Measurements from ENCODE around the gene ADGRD2. TPM values are rescaled to one million over a fixed set of nuclear protein-coding genes. Genes with fewer than 3 reads are reported as not detected.

The ADGRD2 gene
- total RNA-seq, 1 donor from 2014 or later: not detected

- peaks cover 8% of the 10 kb centered on the region for H3K27me3 Mint-ChIP-seq (ENCODE audit: unreplicated experiment)
- no peaks in the 10 kb centered on the region for H3K4me1 Mint-ChIP-seq (ENCODE audit: low read depth, unreplicated experiment)
- no peak for DNase-seq
- no peaks in the 10 kb centered on the region for H3K36me3 Mint-ChIP-seq (ENCODE audit: unreplicated experiment)
- no peak overlapping the region for H3K4me3 Mint-ChIP-seq (ENCODE audit: unreplicated experiment)
- peaks cover 2% of the 10 kb centered on the region for H3K9me3 Mint-ChIP-seq (ENCODE audit: unreplicated experiment)
- TF ChIP-seq CTCF (IDR thresholded peaks at IDR 0.05; ENCODE audit: partially characterized antibody, unreplicated experiment): no peak
- no peak overlapping the region for H3K27ac Mint-ChIP-seq (ENCODE audit: unreplicated experiment)
Observed at GRCh38 chr9:124469011-124469832, 19.0 kb downstream of the ADGRD2 start.

GRCh38 chr9:124470306-124470705 is 20.1 kb downstream of the ADGRD2 start:
- Mint-ChIP-seq H3K27me3 (ENCODE audit: unreplicated experiment) (peaks cover 8% of the 10 kb centered on the region), H3K27ac (ENCODE audit: unreplicated experiment) (no peak overlapping the region)

GRCh38 chr9:124470726-124471125 is 20.5 kb downstream of the ADGRD2 start:
- no peak for DNase-seq
- no peaks in the 10 kb centered on the region for H3K4me1 Mint-ChIP-seq (ENCODE audit: low read depth, unreplicated experiment)
- H3K27ac Mint-ChIP-seq (ENCODE audit: unreplicated experiment): no peak overlapping the region
- peaks cover 7% of the 10 kb centered on the region for H3K27me3 Mint-ChIP-seq (ENCODE audit: unreplicated experiment)
- H3K36me3 Mint-ChIP-seq (ENCODE audit: unreplicated experiment): no peaks in the 10 kb centered on the region
- TF ChIP-seq CTCF (IDR thresholded peaks at IDR 0.05; ENCODE audit: partially characterized antibody, unreplicated experiment): no peak
- peaks cover 2% of the 10 kb centered on the region for H3K9me3 Mint-ChIP-seq (ENCODE audit: unreplicated experiment)
- no peak overlapping the region for H3K4me3 Mint-ChIP-seq (ENCODE audit: unreplicated experiment)

More at GRCh38 chr9:124470306-124470705, 20.1 kb downstream of the ADGRD2 start:
- no peak for DNase-seq
- H3K9me3 Mint-ChIP-seq (ENCODE audit: unreplicated experiment): peaks cover 2% of the 10 kb centered on the region
- TF ChIP-seq CTCF (IDR thresholded peaks at IDR 0.05; ENCODE audit: partially characterized antibody, unreplicated experiment): no peak
- H3K4me1 Mint-ChIP-seq (ENCODE audit: low read depth, unreplicated experiment): no peaks in the 10 kb centered on the region
- H3K4me3 Mint-ChIP-seq (ENCODE audit: unreplicated experiment): no peak overlapping the region
- H3K36me3 Mint-ChIP-seq (ENCODE audit: unreplicated experiment): no peaks in the 10 kb centered on the region

- H3K4me3 Mint-ChIP-seq (ENCODE audit: unreplicated experiment): no peak overlapping the region
- peaks cover 2% of the 10 kb centered on the region for H3K9me3 Mint-ChIP-seq (ENCODE audit: unreplicated experiment)
- DNase-seq: no peak
- H3K27ac Mint-ChIP-seq (ENCODE audit: unreplicated experiment): no peak overlapping the region
- no peaks in the 10 kb centered on the region for H3K4me1 Mint-ChIP-seq (ENCODE audit: low read depth, unreplicated experiment)
- no peaks in the 10 kb centered on the region for H3K36me3 Mint-ChIP-seq (ENCODE audit: unreplicated experiment)
- H3K27me3 Mint-ChIP-seq (ENCODE audit: unreplicated experiment): peaks cover 6% of the 10 kb centered on the region
- no peak for TF ChIP-seq CTCF (IDR thresholded peaks at IDR 0.05; ENCODE audit: partially characterized antibody, unreplicated experiment)
Observed at GRCh38 chr9:124471761-124472160, 21.5 kb downstream of the ADGRD2 start.

GRCh38 chr9:124472770-124473169 is 22.5 kb downstream of the ADGRD2 start:
- TF ChIP-seq CTCF (IDR thresholded peaks at IDR 0.05; ENCODE audit: partially characterized antibody, unreplicated experiment): no peak
- H3K9me3 Mint-ChIP-seq (ENCODE audit: unreplicated experiment): peaks cover 2% of the 10 kb centered on the region
- H3K4me1 Mint-ChIP-seq (ENCODE audit: low read depth, unreplicated experiment): no peaks in the 10 kb centered on the region
- peaks cover 5% of the 10 kb centered on the region for H3K27me3 Mint-ChIP-seq (ENCODE audit: unreplicated experiment)
- no peaks in the 10 kb centered on the region for H3K36me3 Mint-ChIP-seq (ENCODE audit: unreplicated experiment)
- no peak for DNase-seq
- no peak overlapping the region for H3K27ac Mint-ChIP-seq (ENCODE audit: unreplicated experiment)
- no peak overlapping the region for H3K4me3 Mint-ChIP-seq (ENCODE audit: unreplicated experiment)

Data from glutamatergic neuron (in vitro differentiated cells).